GM21360 (cell line): ENCODE results near the gene ASF1A.
"Not testable (repeated sequence)": the region's sequence is repeated elsewhere in the genome, so short reads cannot be mapped to it uniquely, and the experiment has no call there.

ENCODE experiments used
- ATAC-seq: cut with Tn5 transposase; IDR thresholded peaks from one replicate; pipeline ENCODE4 v1.9.1; 2021; ENCODE audit warnings: mild to moderate bottlenecking, moderate library complexity; ENCODE audit not compliant: unreplicated experiment

ASF1A gene

DNA sequence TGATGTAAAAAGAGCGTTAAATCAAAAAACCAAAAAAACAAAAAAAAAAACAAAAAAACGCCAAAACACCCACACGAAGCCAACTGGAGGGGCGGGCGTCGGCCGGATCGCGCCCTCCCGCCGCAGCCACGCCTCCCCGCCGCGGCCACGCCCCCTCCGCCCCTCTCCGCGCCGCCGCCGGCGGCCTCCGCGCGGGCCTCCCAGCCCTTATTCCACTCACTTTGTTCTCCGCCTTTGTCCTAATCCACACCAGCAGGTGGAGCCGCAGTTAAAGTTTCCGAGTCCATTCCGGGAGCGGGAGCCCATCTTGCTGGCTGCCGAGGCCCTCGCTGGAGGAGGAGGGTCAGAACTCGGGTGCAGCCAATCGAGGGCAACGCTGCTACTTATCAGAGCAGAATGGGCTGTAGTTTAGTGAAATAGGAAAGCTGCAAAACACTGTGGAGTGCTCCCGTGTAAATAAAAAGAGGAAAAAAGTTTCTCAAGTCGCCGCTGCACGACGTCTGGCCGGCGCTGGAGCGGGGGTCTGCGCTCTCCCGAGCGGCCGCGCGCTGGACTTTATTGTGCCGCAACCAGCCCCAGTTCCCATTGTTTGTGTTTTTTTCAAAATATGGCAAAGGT lies at the start of gene ASF1A:
ASF1A (plus strand) TSS at position 346 of the 618 bp plus-strand sequence; CDS start at position 608, 262 bp downstream.
- peak; percentile 60 for ATAC-seq

GRCh38 chr6:118844915-118845314 lies 49.0 kb upstream of the ASF1A start:
- ATAC-seq: peak; percentile 52

- ATAC-seq: no peak
Measured at GRCh38 chr6:118853408-118853807, 40.5 kb upstream of the ASF1A start.

DNA sequence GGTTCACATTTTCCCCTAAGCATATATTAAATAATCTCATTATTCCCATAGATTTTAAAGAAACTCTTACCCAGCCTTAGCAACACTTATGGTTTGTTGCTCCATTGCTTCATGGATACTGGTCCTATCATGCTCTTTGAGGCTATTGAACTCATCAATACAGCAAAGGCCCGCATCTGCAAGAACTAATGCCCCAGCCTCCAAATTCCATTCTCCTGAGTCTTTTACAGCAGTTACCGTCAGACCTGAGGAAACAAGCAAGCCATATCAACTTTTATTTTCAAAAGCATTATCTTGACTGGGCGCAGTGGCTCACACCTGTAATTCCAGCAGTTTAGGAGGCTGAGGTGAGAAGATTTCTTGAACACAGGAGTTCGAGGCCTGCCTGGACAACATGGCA lies 37.7 kb upstream of the ASF1A start:
- no peak for ATAC-seq

DNA sequence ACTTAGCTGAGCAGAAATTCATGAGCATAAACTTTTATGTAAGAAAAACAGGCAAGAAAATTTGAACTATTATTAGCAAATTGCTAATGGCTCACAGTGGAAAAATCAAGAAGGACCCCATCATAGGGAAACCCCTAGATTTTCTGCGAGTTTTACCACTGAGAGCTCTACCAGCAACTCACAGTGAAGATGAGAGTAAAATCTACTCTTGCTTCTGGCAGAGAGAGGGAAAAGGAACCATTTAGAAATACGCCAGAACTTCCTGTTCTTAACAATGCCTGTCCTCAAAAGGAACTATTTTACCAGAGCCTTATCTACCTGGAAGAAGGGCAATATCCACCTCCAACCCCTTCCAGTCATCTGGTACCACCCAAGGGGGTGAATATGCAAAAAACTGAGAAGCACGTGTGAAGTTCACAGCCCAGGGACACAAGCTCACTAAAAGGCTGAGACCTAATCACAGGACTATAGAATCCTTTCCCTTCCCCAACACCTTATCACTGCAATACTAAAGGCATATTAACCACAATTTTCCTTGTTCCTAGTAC lies 34.4 kb upstream of the ASF1A start:
- no peak for ATAC-seq

GRCh38 chr6:118860363-118860762 lies 33.6 kb upstream of the ASF1A start:
- ATAC-seq: no peak

GRCh38 chr6:118860880-118861279 lies 33.1 kb upstream of the ASF1A start:
- no peak for ATAC-seq

- no peak for ATAC-seq
Measured at GRCh38 chr6:118862443-118862842, 31.5 kb upstream of the ASF1A start.

- ATAC-seq: no peak
Measured at GRCh38 chr6:118864341-118865099, 29.4 kb upstream of the ASF1A start.

DNA sequence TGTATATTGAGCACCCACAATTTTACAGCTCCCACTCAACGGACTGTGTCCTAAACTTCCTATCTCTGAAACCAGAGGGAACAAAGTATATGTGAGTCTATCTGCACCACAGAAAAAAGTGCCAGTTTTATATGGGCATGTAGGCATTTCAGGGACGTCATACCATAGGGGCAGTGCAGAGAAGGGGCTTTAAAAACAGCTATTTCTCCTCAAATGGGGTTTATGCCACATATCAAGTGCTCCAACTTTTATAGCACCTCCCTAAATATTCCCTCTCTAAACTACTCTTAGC lies 28.9 kb upstream of the ASF1A start:
- no peak for ATAC-seq

DNA sequence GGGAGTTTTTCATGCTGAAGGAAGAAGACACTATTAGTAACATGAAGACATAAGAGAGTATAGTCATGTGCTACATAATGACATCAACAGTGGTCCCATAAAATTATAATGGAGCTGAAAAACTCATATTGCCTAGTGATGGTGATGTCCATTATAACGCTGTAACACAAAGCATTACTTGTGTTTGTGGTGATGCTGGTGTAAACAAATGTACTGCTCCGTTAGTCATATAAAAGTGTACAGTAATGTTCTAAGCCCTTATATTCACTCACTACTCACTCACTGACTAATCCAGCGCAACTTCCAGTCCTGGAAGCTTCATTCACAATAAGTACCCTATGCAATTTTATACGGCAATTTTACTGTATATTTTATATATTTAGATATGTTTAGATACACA lies 26.8 kb upstream of the ASF1A start:
- ATAC-seq: no peak

- not testable (repeated sequence) for ATAC-seq
Measured at GRCh38 chr6:118868901-118869300, 25.1 kb upstream of the ASF1A start.

GRCh38 chr6:118869350-118869749 lies 24.6 kb upstream of the ASF1A start:
- ATAC-seq: no peak

- no peak for ATAC-seq
Measured at GRCh38 chr6:118869894-118870589, 23.9 kb upstream of the ASF1A start.

DNA sequence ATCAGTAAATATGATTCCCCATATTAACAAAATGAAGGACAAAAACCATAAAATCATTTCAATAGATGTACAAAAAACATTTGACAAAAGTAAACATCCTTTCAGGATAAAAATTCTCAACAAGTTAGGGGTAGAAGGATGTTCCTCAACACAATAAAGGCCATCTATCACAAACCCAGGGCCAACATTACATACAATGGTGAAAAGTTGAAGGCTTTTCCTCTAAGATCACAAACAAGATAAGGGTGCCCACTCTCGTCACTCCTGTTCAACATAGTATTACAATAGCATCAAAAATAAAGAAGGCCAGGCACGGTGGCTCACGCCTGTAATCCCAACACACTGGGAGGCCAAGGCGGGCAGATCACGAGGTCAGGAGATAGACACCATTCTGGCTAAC lies 22.6 kb upstream of the ASF1A start:
- no peak for ATAC-seq

DNA sequence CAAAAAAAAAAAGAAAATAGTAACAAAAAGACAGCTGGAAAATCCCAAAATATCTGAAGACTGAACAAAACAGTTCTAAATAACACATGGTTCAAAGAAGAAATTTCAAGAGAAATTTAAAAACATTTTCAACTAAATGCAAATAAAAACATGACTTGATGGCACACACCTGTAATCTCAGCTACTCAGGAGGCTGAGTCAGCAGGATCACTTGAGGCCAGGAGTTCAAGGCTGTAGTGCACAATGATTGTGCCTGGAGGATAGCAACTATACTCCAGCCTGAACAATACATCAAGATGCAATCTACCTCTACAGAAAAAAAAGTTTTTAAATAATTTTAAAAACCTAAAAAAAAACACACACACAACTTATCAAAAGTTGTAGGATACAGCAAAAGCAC lies 21.6 kb upstream of the ASF1A start:
- no peak for ATAC-seq

DNA sequence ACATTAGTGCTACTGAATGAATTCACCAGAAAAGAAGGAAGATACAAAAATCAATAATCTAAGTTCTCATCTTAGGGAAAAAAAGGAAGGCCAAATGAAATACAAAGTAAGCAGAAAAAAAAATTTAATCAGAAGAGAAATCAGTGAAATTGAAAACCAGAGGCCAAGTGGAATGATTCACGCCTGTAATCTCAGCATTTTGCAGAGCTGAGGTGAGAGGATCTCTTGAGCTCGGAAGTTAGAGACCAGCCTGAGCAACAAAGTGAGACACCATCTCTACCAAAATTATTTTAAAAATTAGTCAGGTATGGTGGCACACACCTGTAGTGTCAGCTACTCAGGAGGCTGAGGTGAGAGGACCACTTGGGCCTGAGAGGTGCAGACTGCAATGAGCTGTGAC lies 21.2 kb upstream of the ASF1A start:
- ATAC-seq: no peak

DNA sequence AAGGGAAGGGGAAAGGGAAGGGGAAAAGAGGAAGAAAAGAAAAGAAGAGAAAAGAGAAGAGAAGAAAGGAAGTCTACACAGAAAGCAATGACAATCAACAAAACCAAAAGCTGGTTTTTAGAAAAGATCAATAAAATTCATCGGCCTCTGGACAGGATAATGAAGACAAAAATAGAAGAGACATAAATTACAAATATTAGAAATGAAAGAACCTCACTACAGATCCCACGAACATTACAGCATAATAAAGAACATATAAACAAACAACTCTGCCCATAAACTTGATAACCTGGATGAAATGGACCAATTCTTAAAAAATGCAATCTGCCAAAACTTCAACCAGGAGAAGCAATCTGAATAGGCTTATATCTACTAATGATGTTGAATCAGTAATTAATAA lies 20.7 kb upstream of the ASF1A start:
- ATAC-seq: no peak

GRCh38 chr6:118875672-118876071 lies 18.3 kb upstream of the ASF1A start:
- no peak for ATAC-seq

GRCh38 chr6:118876198-118876597 lies 17.8 kb upstream of the ASF1A start:
- ATAC-seq: no peak

DNA sequence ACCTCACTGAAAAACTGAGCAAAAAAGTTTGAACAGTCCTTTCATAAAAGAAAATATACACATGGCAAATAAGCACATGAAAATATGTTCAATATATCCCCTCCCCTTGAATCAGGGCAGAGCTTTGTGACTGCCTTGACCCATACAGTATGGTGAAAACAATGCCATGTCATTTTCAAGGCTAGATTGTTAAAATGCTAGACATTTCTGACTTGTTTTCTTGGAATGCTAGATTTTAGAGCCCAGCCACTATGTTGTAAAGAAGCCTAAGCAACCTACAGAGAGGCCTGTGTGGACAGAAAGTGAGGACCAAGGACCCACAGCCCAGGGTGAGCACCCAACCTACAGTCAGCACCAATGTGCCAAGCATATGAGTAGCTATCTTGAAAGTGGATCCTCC lies 17.1 kb upstream of the ASF1A start:
- ATAC-seq: no peak

- no peak for ATAC-seq
Measured at GRCh38 chr6:118877806-118878205, 16.1 kb upstream of the ASF1A start.
